ENCODE measurements around the gene GNPTG.

The GNPTG gene

DNA sequence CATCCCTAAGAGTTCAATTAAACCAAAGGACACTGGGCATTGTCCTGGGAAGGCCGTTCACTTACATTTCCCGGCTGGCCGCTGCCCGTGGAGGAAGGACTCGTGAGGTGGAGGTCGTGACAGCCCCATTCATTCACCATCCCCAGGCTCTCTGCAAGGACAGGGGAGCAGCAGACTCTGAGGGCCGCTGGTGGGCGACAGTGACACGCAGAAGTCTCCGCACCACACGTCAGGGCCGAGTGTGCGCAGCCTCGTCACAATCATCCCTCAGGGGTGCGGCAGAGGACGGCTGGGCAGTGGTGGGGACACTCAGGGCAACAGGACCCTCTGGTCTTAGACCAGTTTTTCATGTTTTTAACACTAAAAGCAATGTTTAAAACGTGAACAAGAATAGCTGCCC, 41.1 kb downstream of the GNPTG start:
- DNase-seq = no peak

DNA sequence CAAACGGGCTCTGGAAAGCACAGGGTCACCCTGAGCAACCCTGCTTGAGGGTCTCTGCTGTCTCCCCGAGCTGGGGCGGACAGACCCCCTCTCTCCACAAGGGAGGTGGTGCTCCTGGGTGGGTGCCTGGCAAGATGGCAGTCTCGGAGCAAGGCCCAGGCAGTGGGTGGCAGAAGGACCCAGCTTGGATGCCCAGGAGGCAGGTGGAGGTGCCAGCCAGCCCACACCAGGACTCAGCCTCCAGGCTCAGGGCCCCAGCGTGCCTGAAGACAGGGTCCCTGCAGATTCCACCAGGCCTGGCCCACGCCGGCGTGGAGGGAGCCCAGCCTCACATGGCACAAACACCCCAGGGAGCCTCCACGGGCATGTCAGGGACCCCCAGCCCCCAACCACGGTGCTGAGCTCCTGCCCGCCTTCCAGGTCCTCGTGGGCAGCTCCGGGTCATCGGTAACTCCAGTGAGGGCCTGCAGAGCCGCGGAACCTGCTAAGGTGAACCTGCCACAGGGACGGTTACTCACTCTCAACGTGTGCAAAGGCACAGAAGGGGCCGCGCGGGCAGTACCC, 42.0 kb downstream of the GNPTG start:
- DNase-seq = no peak

DNA sequence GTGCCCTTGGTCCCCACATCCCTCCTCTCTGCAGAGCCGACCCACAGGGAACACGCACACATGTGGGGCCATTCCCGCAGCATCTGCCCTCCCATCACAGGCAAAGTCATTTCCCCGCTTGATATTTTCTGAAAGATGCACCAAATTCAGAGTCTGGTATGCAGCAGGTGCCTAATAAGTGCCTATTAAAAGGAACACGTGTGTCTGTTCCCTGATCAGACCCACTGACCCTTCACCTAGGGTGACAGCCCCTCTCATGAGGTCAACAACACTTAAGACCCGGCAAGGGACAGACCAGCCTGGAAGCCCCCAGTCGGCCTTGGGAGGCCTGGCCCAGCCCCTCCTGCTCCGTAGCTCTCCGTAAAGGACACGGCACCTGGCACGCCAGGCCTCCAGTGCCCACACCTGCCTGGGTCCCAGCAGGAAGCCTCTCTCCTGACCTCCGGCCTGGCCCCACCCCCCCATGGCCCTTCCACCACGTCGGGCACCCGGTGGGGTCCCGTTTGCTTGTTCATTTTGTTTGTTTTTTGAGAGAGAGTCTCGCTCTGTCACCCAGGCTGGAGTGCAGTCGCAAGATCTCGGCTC, 42.7 kb downstream of the GNPTG start:
- DNase-seq = no peak

DNA sequence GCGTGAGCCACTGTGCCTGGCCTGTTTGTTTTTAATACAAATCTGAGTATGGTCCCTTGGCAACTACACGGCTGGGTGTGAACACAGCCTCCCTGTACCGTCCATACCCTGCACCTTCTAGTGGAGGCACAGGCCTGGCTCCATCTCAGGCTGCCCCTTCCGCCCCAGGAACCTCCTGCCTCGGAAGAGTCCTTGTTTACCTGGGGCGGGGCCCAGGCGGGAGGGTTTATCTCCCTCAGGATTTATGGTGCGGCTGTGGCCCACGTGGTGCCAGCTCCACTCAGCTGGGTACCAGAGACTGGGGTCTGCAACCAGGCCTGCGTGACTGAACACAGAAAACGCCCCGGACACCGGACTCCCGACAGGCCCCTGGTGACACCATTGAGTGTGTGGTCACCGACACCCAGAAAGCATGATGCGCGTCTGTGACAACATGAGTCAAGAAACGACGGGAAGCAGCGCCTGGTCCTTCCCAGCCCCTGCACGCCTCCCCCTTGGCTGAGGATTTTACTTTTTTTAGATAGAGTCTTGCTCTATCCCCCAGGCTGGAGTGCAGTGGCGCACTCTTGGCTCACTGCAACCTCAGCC, 43.8 kb downstream of the GNPTG start:
- DNase-seq = no peak

DNA sequence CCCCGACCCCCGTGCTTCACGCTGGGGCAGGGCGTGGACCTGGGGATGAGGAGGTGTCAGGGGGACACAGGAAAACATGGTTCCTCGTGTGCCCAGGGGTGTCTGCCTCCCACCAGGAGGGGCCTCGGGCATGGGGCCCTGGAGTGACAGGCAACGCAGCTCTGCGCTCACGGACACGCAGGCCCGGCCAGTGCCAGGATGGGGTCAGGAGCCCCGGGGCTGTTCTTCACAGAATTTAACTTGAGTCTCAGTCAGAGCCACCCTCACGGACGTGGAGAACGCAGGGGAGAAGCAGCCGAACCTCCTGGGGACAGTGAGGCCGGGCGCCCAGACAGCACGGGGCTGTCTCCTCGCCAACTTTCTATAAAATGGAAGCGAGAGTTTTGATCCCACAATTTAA, 46.0 kb downstream of the GNPTG start:
- DNase-seq = no peak

DNA sequence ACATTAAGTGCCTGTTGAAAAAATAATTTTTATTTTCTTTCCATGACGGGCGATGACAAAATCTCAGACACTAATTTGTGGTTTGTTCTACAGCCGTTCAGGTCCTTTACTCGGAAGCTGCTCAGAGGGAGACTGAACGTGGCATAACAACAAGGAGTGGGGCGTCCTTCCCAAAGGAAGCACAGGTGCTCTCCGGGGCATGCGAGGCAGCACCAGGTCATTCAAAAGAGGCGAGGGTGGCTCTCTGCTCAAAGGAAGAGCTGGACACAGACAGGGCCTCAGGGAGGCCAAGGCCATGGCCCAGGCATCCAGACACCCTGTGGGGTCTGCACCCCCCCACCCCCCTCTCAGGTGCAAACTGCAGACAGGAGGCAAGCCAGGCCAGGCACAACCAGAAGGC, 46.6 kb downstream of the GNPTG start:
- DNase-seq = no peak

DNA sequence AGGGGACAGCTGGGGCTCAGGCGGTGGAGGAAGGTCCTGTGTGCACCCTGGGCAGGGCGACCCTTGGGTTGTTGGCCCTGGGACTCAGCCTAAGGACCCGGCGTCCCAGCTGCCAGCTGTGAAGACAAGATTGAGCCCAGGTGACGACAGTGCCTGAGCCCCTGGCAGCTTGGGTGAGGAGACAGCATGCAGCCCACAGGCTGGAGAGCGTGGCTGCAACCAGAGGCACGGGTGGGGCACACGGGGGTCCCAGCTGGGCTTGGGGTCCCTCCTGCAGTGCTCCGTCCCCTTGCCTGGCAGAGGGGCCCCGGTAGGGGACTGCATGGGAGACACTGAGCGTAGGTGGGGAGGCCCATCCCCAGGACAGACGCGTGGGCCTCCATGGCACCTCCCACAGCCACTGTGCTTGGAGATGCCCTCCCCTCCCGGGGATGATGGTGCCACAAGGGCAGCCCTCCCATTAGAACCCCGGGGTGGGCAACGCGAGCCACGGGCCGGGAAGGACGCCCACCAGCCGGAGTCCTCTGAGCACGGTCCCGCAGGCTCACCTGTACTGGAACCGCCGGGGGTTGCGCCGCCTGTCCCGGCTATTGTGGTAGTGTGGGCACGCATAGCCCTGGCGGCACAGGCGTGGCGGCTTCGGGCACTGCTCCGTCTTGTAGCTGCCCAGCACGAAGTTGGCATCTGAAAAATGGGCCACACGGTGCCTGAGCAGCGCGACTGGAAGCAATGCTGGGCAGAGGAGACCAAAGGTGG, 47.3 kb downstream of the GNPTG start:
- no peak for DNase-seq

DNA sequence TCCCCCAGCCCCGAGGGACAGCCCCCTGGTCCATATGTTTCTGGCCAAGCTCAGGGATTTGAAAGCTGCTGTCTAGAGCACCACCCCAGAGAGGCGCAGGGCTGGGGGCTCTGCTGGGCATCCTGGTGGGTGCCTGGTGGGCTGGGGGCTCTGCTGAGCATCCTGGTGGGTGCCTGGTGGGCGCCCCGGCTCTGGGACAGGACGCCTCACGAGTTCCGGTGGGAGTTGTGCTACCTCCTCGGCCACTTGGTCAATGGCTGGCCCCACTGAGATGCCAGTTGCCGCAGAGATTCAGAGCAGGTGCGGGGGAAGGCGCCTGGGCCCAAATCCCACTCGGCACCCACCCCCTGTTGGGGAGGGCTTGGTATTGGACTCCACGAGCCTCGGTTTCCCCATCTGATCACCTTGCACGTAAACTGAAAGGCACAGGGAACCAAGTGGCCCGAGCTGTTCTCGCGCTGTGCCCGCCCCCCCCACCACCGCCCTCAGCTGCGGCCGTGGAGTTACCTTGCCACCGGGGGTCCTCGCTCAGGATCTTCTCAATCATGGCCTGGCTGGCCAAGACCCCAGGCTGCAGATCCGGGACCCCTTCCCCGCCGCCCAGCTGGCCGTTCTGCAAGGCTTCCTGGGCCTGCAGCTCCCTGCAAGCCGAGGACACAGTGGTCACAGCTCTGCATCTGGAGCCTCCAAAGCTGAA, 49.5 kb downstream of the GNPTG start:
- DNase-seq = no peak

DNA sequence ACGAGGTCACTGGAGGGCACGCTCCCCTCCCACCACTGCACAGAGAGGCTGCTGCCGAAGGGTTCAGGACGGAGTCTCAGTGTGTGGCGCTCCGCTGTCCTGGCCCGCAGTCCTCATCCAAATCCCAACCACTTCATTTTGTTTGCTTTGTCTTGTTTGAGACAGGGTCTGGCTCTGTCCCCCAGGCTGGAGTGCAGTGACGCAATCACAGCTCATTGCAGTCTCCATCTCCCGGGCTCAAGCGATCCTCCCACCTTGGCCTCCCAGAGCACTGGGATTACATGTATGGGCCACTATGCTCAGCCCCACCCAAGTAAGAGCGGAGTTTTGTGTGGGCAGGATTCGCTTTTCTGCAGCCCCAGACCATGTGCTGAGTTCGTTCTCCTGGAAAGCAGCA, 50.0 kb downstream of the GNPTG start:
- DNase-seq = no peak

DNA sequence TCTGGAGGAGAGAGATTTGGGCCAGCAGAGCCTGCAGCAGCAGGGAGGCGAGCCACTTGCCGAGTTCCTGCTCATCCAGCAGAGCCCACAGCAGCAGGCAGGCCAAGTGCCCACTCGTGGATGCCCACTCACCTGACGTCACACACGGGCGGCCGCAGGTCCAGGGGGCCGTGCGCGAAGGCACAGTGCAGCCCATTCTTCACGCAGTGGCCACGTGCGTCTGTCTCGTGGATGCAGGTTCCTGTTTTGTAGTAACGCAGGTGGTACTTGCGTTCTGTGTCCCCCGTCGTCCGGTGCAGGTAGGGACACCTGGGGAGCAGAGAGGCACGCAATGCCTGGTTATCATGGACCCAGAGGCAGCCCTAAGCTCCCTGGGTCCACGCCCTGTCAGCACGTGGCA, 51.3 kb downstream of the GNPTG start:
- no peak for DNase-seq

DNA sequence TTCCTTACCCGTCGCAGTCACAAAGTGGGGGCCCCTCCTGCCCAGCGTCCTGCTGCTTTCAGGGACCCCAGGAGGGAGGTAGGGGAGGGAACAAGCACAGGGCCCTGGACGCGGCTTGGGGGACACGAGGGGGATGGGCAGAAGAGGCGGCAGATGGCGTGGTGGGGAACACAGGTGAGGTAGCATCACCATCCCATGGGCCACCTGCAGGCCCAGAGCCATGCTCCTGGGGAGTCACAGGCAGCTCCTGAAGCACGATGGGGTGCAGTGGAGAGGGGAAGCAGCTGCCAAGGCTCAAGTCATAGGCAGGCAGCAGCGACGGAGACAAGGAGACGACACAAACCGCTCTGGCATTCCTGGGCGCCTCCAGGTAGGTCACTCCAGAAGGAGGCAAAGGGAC, 52.0 kb downstream of the GNPTG start:
- no peak for DNase-seq

DNA sequence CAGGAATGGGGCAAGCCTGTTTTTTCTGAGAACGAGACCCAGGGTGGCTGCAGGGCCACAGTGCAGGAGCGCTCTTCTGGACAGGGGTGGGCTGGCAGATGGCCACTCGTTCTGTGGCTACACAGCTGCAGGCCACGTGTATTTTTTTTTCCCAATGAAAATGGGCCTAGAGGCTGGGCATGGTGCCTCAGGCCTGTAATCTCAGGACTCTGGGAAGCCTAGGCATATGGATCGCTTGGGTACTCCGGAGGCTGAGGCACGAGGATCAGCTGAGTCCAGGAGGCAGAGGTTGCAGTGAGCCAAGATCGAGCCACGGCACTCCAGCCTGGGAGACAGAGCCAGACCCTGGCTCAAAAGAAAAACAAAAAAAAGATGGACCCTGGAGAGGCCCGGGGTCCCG, 56.0 kb downstream of the GNPTG start:
- DNase-seq = peak in 11 of 56 donors; percentile 20 to 52 (median 36)

DNA sequence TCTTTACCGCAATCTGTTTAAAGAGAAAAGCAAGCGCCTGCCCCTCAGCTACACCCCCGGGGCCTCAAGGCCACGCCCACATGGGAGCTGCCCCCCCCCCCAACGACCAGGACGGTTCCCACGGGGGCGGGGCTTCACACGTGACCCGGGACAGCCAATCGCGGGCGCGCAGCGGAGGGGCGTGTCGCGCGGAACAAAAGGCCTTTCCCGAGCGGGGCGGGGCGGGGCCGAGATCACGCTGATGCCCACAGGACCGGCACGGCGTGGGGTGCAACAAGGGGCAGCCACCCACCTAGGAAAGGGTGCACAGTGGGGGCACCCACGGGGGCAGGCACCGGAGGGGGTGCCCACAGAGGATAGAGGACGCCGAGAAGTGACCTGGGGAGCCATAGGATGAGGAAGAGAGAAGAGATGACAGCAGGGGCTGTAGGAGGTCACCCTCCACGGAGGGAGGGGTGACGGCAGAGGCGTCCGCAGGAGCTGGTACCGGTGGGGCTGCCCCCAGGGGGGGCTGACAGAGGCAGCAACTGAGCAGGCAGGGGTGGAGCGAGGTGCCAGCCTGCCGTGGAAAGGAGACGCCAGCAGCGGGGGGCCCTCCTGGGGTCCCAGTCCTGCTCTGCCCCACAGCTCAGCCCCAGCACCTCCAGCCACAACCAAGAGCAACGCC, 56.6 kb downstream of the GNPTG start:
- DNase-seq = peak; percentile 49 to 97 (median 91)

DNA sequence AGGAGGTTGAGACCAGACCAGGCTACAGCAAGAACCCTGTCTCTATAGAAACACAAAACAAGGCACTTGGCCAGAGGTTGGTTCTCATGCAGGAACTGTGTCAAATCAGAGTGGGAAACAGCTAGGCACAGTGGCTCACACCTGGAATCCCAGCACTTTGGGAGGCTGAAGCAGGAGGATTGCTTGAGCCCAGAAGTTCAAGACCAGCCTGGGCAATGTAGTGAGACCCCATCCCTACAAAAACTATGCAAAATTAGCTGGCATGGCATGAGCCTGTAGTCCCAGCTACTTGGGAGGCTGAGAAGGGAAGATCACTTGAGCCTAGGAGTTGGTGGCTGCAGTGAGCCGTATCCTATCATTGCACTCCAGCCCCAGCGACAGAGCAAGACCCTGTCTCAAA, 61.1 kb downstream of the GNPTG start:
- no peak for DNase-seq
